ENCODE results near the gene CAMTA1. TPM values are rescaled to one million over a fixed set of nuclear protein-coding genes. Genes with fewer than 3 reads are reported as not detected.

Gene CAMTA1
- total RNA-seq, 2 experiments from 2014 or later: 39.3 to 48.8 TPM

GRCh38 chr1:6886523-6886922 is 101.3 kb downstream of the CAMTA1 start:
- Mint-ChIP-seq H3K4me3 (no peak overlapping the region), H3K36me3 (ENCODE audit: low read depth) (no peaks in the 10 kb centered on the region), H3K27ac (no peak overlapping the region), H3K9me3 (no peaks in the 10 kb centered on the region), H3K4me1 (peaks cover 4% of the 10 kb centered on the region), H3K27me3 (no peaks in the 10 kb centered on the region)
- ChIA-PET POLR2A (interaction anchor here (0.5 kb wide), 1 partner anchor 104 kb away, joined by 3 read pairs; no protein-coding TSS in a partner anchor), CTCF (interaction anchor here (1.1 kb wide), 1 partner anchor 12 kb away, joined by 3 read pairs; no protein-coding TSS in a partner anchor)
- DNase-seq: no peak

GRCh38 chr1:6888268-6888667 is 103.0 kb downstream of the CAMTA1 start:
- POLR2A ChIA-PET: no interaction called here
- no peak for DNase-seq
- Mint-ChIP-seq H3K9me3 (no peaks in the 10 kb centered on the region), H3K36me3 (ENCODE audit: low read depth) (no peaks in the 10 kb centered on the region), H3K4me3 (no peak overlapping the region), H3K27me3 (no peaks in the 10 kb centered on the region), H3K27ac (no peak overlapping the region), H3K4me1 (peaks cover 4% of the 10 kb centered on the region)
- CTCF ChIA-PET: interaction anchor here (0.6 to 1.3 kb wide), 2 partner anchors 9 to 12 kb away, joined by 3 to 4 read pairs; no protein-coding TSS in a partner anchor

- Mint-ChIP-seq H3K36me3 (ENCODE audit: low read depth) (no peaks in the 10 kb centered on the region), H3K4me3 (no peak overlapping the region), H3K9me3 (no peaks in the 10 kb centered on the region), H3K4me1 (peaks cover 4% of the 10 kb centered on the region), H3K27ac (no peak overlapping the region), H3K27me3 (no peaks in the 10 kb centered on the region)
- CTCF ChIA-PET: no interaction called here
- DNase-seq: no peak
- POLR2A ChIA-PET: no interaction called here
These were observed 103.6 kb downstream of the CAMTA1 start for GRCh38 chr1:6888870-6889269.

GRCh38 chr1:6889875-6890480 is 104.7 kb downstream of the CAMTA1 start:
- POLR2A ChIA-PET: interaction anchor here (0.6 kb wide), 1 partner anchor 929 kb away, joined by 3 read pairs; no protein-coding TSS in a partner anchor
- peak; percentile 46 for DNase-seq
- Mint-ChIP-seq H3K4me1 (no peaks in the 10 kb centered on the region), H3K4me3 (no peak overlapping the region), H3K27me3 (no peaks in the 10 kb centered on the region), H3K27ac (no peak overlapping the region), H3K9me3 (no peaks in the 10 kb centered on the region), H3K36me3 (ENCODE audit: low read depth) (no peaks in the 10 kb centered on the region)
- CTCF ChIA-PET: interaction anchor here (1.3 kb wide), 1 partner anchor 15 kb away, joined by 3 read pairs; no protein-coding TSS in a partner anchor

GRCh38 chr1:6890686-6891085 is 105.4 kb downstream of the CAMTA1 start:
- POLR2A ChIA-PET: no interaction called here
- no peaks in the 10 kb centered on the region for H3K4me1 Mint-ChIP-seq
- DNase-seq: no peak
- no peaks in the 10 kb centered on the region for H3K9me3 Mint-ChIP-seq
- no peak overlapping the region for H3K27ac Mint-ChIP-seq
- CTCF ChIA-PET: interaction anchor here (1.3 to 1.4 kb wide), 2 partner anchors 15 to 29 kb away, joined by 3 read pairs; no protein-coding TSS in a partner anchor
- no peaks in the 10 kb centered on the region for H3K36me3 Mint-ChIP-seq (ENCODE audit: low read depth)
- H3K27me3 Mint-ChIP-seq: no peaks in the 10 kb centered on the region
- no peak overlapping the region for H3K4me3 Mint-ChIP-seq

GRCh38 chr1:6891781-6892579 is 106.7 kb downstream of the CAMTA1 start:
- Mint-ChIP-seq H3K4me3 (no peak overlapping the region), H3K36me3 (ENCODE audit: low read depth) (no peaks in the 10 kb centered on the region), H3K4me1 (no peaks in the 10 kb centered on the region), H3K27me3 (no peaks in the 10 kb centered on the region), H3K9me3 (no peaks in the 10 kb centered on the region), H3K27ac (no peak overlapping the region)
- POLR2A ChIA-PET: no interaction called here
- CTCF ChIA-PET: interaction anchor here (1.4 kb wide), 1 partner anchor 28 kb away, joined by 3 read pairs; no protein-coding TSS in a partner anchor
- no peak for DNase-seq

GRCh38 chr1:6893388-6893787 is 108.1 kb downstream of the CAMTA1 start:
- H3K27me3 Mint-ChIP-seq: no peaks in the 10 kb centered on the region
- POLR2A ChIA-PET: no interaction called here
- H3K4me3 Mint-ChIP-seq: no peak overlapping the region
- H3K27ac Mint-ChIP-seq: no peak overlapping the region
- no peak for DNase-seq
- H3K4me1 Mint-ChIP-seq: no peaks in the 10 kb centered on the region
- CTCF ChIA-PET: no interaction called here
- H3K36me3 Mint-ChIP-seq (ENCODE audit: low read depth): no peaks in the 10 kb centered on the region
- no peaks in the 10 kb centered on the region for H3K9me3 Mint-ChIP-seq

GRCh38 chr1:6897138-6897537 is 111.9 kb downstream of the CAMTA1 start:
- Mint-ChIP-seq H3K27ac (no peak overlapping the region), H3K27me3 (no peaks in the 10 kb centered on the region), H3K9me3 (no peaks in the 10 kb centered on the region), H3K36me3 (ENCODE audit: low read depth) (no peaks in the 10 kb centered on the region), H3K4me3 (no peak overlapping the region), H3K4me1 (no peaks in the 10 kb centered on the region)
- DNase-seq: no peak
- CTCF ChIA-PET: no interaction called here
- POLR2A ChIA-PET: interaction anchor here (0.6 kb wide), 1 partner anchor 172 kb away, joined by 3 read pairs; no protein-coding TSS in a partner anchor

GRCh38 chr1:6898974-6899539 is 113.8 kb downstream of the CAMTA1 start:
- POLR2A ChIA-PET: no interaction called here
- H3K27me3 Mint-ChIP-seq: no peaks in the 10 kb centered on the region
- CTCF ChIA-PET: interaction anchor here (0.6 kb wide), 1 partner anchor 494 kb away, joined by 3 read pairs; no protein-coding TSS in a partner anchor
- H3K36me3 Mint-ChIP-seq (ENCODE audit: low read depth): no peaks in the 10 kb centered on the region
- no peak overlapping the region for H3K4me3 Mint-ChIP-seq
- H3K4me1 Mint-ChIP-seq: no peaks in the 10 kb centered on the region
- no peaks in the 10 kb centered on the region for H3K9me3 Mint-ChIP-seq
- DNase-seq: no peak
- H3K27ac Mint-ChIP-seq: no peak overlapping the region

- Mint-ChIP-seq H3K27me3 (no peaks in the 10 kb centered on the region), H3K4me3 (no peak overlapping the region), H3K36me3 (ENCODE audit: low read depth) (no peaks in the 10 kb centered on the region)
These were observed 114.4 kb downstream of the CAMTA1 start for GRCh38 chr1:6899621-6900020.

GRCh38 chr1:6902153-6902552 is 116.9 kb downstream of the CAMTA1 start:
- Mint-ChIP-seq H3K36me3 (ENCODE audit: low read depth) (no peaks in the 10 kb centered on the region), H3K27ac (no peak overlapping the region), H3K4me3 (no peak overlapping the region), H3K27me3 (peaks cover 8% of the 10 kb centered on the region), H3K4me1 (no peaks in the 10 kb centered on the region), H3K9me3 (no peaks in the 10 kb centered on the region)
- no peak for DNase-seq
- POLR2A ChIA-PET: no interaction called here
- CTCF ChIA-PET: no interaction called here

More at GRCh38 chr1:6899621-6900020, 114.4 kb downstream of the CAMTA1 start:
- POLR2A ChIA-PET: no interaction called here
- Mint-ChIP-seq H3K4me1 (no peaks in the 10 kb centered on the region), H3K9me3 (no peaks in the 10 kb centered on the region), H3K27ac (no peak overlapping the region)
- CTCF ChIA-PET: no interaction called here
- no peak for DNase-seq

- POLR2A ChIA-PET: no interaction called here
- Mint-ChIP-seq H3K4me1 (no peaks in the 10 kb centered on the region), H3K9me3 (no peaks in the 10 kb centered on the region), H3K27me3 (peaks cover 8% of the 10 kb centered on the region), H3K27ac (no peak overlapping the region), H3K36me3 (ENCODE audit: low read depth) (no peaks in the 10 kb centered on the region), H3K4me3 (no peak overlapping the region)
- DNase-seq: no peak
- CTCF ChIA-PET: interaction anchor here (0.6 to 1.0 kb wide), 2 partner anchors 14 to 50 kb away, joined by 3 read pairs; no protein-coding TSS in a partner anchor
These were observed 119.4 kb downstream of the CAMTA1 start for GRCh38 chr1:6904476-6905170.
